Choroid plexus epithelial cell (primary cell): Measurements from ENCODE around the gene RELN.

Experiments
- DNase-seq: peaks from one replicate; pipeline ENCODE4 v3.0.0-alpha.2; 2010; ENCODE audit warnings: low read depth
- H3K4me3 ChIP-seq: 2 replicates; pipeline ENCODE4 v1.5.1; 2011; ENCODE audit warnings: low read depth, mild to moderate bottlenecking, control low read depth, low read length, moderate library complexity
- CTCF ChIP-seq: conservative IDR thresholded peaks from 2 replicates; pipeline ENCODE4 v1.5.1; 2011; ENCODE audit warnings: low read depth, mild to moderate bottlenecking, control low read depth, inconsistent platforms, low read length, moderate library complexity

The RELN gene

GRCh38 chr7:103810112-103810744 lies 179.2 kb downstream of the RELN start:
- no peak for TF ChIP-seq CTCF
- no peak for DNase-seq
- no peak overlapping the region for H3K4me3 ChIP-seq

GRCh38 chr7:103809229-103809994 lies 180.0 kb downstream of the RELN start:
- no peak for TF ChIP-seq CTCF

GRCh38 chr7:103805346-103805745 lies 184.1 kb downstream of the RELN start:
- no peak for DNase-seq
- H3K4me3 ChIP-seq: no peak overlapping the region

More at GRCh38 chr7:103809229-103809994, 180.0 kb downstream of the RELN start:
- no peak overlapping the region for H3K4me3 ChIP-seq
- no peak for DNase-seq

GRCh38 chr7:103803631-103804030 lies 185.8 kb downstream of the RELN start:
- H3K4me3 ChIP-seq: no peak overlapping the region
- no peak for TF ChIP-seq CTCF
- DNase-seq: no peak

More at GRCh38 chr7:103805346-103805745, 184.1 kb downstream of the RELN start:
- TF ChIP-seq CTCF: no peak

- DNase-seq: no peak
- no peak for TF ChIP-seq CTCF
- H3K4me3 ChIP-seq: no peak overlapping the region
These were observed 190.2 kb downstream of the RELN start for GRCh38 chr7:103799298-103799697.

- TF ChIP-seq CTCF: no peak
- DNase-seq: no peak
- H3K4me3 ChIP-seq: no peak overlapping the region
These were observed 191.7 kb downstream of the RELN start for GRCh38 chr7:103797647-103798307.
